Left lung (tissue), 10 donors: ENCODE results near the gene SLC10A7. TPM values are rescaled to one million over a fixed set of nuclear protein-coding genes. Genes with fewer than 3 reads are reported as not detected.

Experiments used
- ATAC-seq: fragments of 200-7000 bp; cut with Tn5 transposase; one replicate; pipeline ENCODE4 v1.9.1; 2020; ENCODE audit warnings: moderate library complexity
- DNase-seq, 4 donors: peaks; one replicate each; pipeline ENCODE4 v3.0.0-alpha.2; 2013 to 2020
- H3K27ac ChIP-seq, 2 donors: fragments of 200-600 bp; sonication (generic) in 1 of 2; one replicate each; pipeline versions ENCODE4 v1.5.0 to v1.8.0; 2020 to 2021
- H3K27me3 ChIP-seq, 2 donors: fragments of 200-600 bp; sonication (generic) in 1 of 2; one replicate each; pipeline versions ENCODE4 v1.5.0 to v1.8.0; 2020 to 2021
- H3K36me3 ChIP-seq, 2 donors: fragments of 200-600 bp; sonication (generic) in 1 of 2; one replicate each; pipeline versions ENCODE4 v1.5.0 to v1.8.0; 2020 to 2021
- H3K4me1 ChIP-seq, 2 donors: fragments of 200-600 bp; one replicate each; pipeline ENCODE4 v1.8.0; 2021
- H3K4me3 ChIP-seq, 2 donors: fragments of 200-600 bp; sonication (generic) in 1 of 2; one replicate each; pipeline versions ENCODE4 v1.5.0 to v1.8.0; 2020 to 2021; ENCODE audit warnings: mild to moderate bottlenecking in 1 of 2
- H3K9me3 ChIP-seq, 2 donors: fragments of 200-600 bp; sonication (generic) in 1 of 2; one replicate each; pipeline versions ENCODE4 v1.5.0 to v1.8.0; 2020 to 2021
- intact Hi-C, 2 donors: fragments of 100-400 bp; cut with DNase I; formaldehyde crosslinking; loops; one replicate each; pipeline versions ENCODE4 v1.11.2 to v1.14.2; 2022
- polyA plus RNA-seq, 6 donors: library from polyadenylated mRNA; unstranded; fragments of 120-200 nt; gene quantifications; one replicate each; pipeline ENCODE4 v1.2.1, GENCODE V29; 2013; ENCODE audit not compliant: insufficient read length in 6 of 6
- total RNA-seq, 2 donors: library from RNA; stranded (reverse); fragmentation: NEBNext Ultra II Directional; extraction: Animal tissue kit (Norgen Biotek cat#: 25700); gene quantifications; one replicate each; pipeline ENCODE4 v1.2.1, GENCODE V29; 2021
- TF ChIP-seq, protein P1 (sequence below), 2 donors: fragments of 200-600 bp; sonication (generic) in 1 of 2; IDR thresholded peaks; one replicate each; pipeline versions ENCODE4 v1.5.0 to v1.8.0; 2021; ENCODE audit warnings: antibody characterized with exemption in 2 of 2
- donor health status: DM: no; HTN: yes; CAD: no.
- donor health status: DM: no; HTN: no; CAD: no.

The SLC10A7 gene
- total and polyA plus RNA-seq, 8 donors = 16.3 to 22.0 (median 18.1) TPM

GRCh38 chr4:146237092-146237491 is 284.6 kb downstream of the SLC10A7 start:
- ATAC-seq (no peak), DNase-seq (no peak)
- Histone ChIP-seq H3K4me3 (no peak overlapping the region), H3K27me3 (no peaks in the 10 kb centered on the region), H3K9me3 (peaks cover 0 to 4% of the 10 kb centered on the region in 2 donors), H3K36me3 (no peaks in the 10 kb centered on the region), H3K4me1 (peaks cover 0 to 16% of the 10 kb centered on the region in 2 donors), H3K27ac (no peak overlapping the region)
- TF ChIP-seq, protein P1, sequence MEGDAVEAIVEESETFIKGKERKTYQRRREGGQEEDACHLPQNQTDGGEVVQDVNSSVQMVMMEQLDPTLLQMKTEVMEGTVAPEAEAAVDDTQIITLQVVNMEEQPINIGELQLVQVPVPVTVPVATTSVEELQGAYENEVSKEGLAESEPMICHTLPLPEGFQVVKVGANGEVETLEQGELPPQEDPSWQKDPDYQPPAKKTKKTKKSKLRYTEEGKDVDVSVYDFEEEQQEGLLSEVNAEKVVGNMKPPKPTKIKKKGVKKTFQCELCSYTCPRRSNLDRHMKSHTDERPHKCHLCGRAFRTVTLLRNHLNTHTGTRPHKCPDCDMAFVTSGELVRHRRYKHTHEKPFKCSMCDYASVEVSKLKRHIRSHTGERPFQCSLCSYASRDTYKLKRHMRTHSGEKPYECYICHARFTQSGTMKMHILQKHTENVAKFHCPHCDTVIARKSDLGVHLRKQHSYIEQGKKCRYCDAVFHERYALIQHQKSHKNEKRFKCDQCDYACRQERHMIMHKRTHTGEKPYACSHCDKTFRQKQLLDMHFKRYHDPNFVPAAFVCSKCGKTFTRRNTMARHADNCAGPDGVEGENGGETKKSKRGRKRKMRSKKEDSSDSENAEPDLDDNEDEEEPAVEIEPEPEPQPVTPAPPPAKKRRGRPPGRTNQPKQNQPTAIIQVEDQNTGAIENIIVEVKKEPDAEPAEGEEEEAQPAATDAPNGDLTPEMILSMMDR (IDR thresholded peaks at IDR 0.05) = no peak
- intact Hi-C loops = no loop called here

DNA sequence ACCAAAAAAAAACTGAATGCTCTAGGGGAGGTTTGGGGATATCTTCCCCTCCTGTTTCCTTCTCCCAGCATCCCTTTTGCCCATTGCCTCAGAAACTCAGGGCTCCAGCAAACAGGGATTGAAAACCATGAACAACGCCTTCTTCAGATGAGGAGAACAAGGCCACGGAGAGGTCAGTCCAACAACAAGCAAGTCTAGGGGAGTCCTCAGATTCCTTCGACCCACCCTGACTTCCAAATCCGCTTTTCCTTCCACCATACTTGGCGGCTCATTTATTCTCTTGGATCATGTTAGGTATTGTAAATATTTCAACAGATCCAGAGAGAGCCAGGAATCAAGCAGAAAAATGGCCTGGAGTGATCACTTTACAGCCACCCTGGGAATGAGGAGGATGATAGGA is 285.5 kb downstream of the SLC10A7 start:
- no peaks in the 10 kb centered on the region for H3K36me3 ChIP-seq
- H3K9me3 ChIP-seq = peaks cover 0 to 7% of the 10 kb centered on the region in 2 donors
- TF ChIP-seq, protein P1 (IDR thresholded peaks at IDR 0.05) = no peak
- H3K4me1 ChIP-seq = peaks cover 0 to 14% of the 10 kb centered on the region in 2 donors
- intact Hi-C loops = no loop called here
- no peak for ATAC-seq
- H3K27ac ChIP-seq = peak overlapping the region; percentile 10 to 34
- DNase-seq = no peak
- no peak overlapping the region for H3K4me3 ChIP-seq
- no peaks in the 10 kb centered on the region for H3K27me3 ChIP-seq

- intact Hi-C loops = no loop called here
- Histone ChIP-seq H3K36me3 (no peaks in the 10 kb centered on the region), H3K9me3 (peaks cover 0 to 7% of the 10 kb centered on the region in 2 donors), H3K4me1 (peaks cover 0 to 11% of the 10 kb centered on the region in 2 donors), H3K4me3 (no peak overlapping the region), H3K27ac (peak overlapping the region in 1 of 2 donors; percentile 34), H3K27me3 (no peaks in the 10 kb centered on the region)
- ATAC-seq (peak; percentile 69), DNase-seq (no peak)
- TF ChIP-seq, protein P1 (IDR thresholded peaks at IDR 0.05) = no peak
Measured at GRCh38 chr4:146235654-146236177, 286.0 kb downstream of the SLC10A7 start.

- Histone ChIP-seq H3K36me3 (no peaks in the 10 kb centered on the region), H3K27ac (no peak overlapping the region), H3K4me1 (peaks cover 0 to 9% of the 10 kb centered on the region in 2 donors), H3K4me3 (no peak overlapping the region), H3K9me3 (peaks cover 0 to 7% of the 10 kb centered on the region in 2 donors), H3K27me3 (no peaks in the 10 kb centered on the region)
- intact Hi-C loops = no loop called here
- DNase-seq (no peak), ATAC-seq (no peak)
- TF ChIP-seq, protein P1 (IDR thresholded peaks at IDR 0.05) = no peak
Measured at GRCh38 chr4:146232131-146232722, 289.5 kb downstream of the SLC10A7 start.

- no peak for ATAC-seq
- H3K27me3 ChIP-seq = no peaks in the 10 kb centered on the region
- DNase-seq = no peak
- H3K9me3 ChIP-seq = peaks cover 0 to 7% of the 10 kb centered on the region in 2 donors
- TF ChIP-seq, protein P1 (IDR thresholded peaks at IDR 0.05) = no peak
- H3K4me1 ChIP-seq = no peaks in the 10 kb centered on the region
- no peak overlapping the region for H3K4me3 ChIP-seq
- H3K27ac ChIP-seq = no peak overlapping the region
- H3K36me3 ChIP-seq = no peaks in the 10 kb centered on the region
- intact Hi-C loops = no loop called here
Measured at GRCh38 chr4:146229406-146229805, 292.3 kb downstream of the SLC10A7 start.
